Lung (tissue), 12 donors: ENCODE results near the gene C21orf58. TPM values are rescaled to one million over a fixed set of nuclear protein-coding genes. Genes with fewer than 3 reads are reported as not detected.

Source experiments
- ATAC-seq: fragments of 200-7000 bp; cut with Tn5 transposase; one replicate; pipeline ENCODE4 v1.9.1; 2020; ENCODE audit warnings: moderate number of reproducible peaks; ENCODE audit not compliant: insufficient read depth, low FRiP score
- DNase-seq, 3 donors: peaks; one replicate each; pipeline ENCODE4 v3.0.0-alpha.2; 2013 to 2017
- H3K27ac ChIP-seq, 2 donors: one replicate each; pipeline ENCODE4 v1.5.1; 2013; ENCODE audit warnings: mild to moderate bottlenecking in 2 of 2, moderate library complexity in 2 of 2, control low read depth in 1 of 2, inconsistent platforms in 1 of 2, low read depth in 1 of 2, low read length in 1 of 2
- H3K27me3 ChIP-seq, 3 donors: one replicate each; pipeline ENCODE4 v1.5.1; 2013; ENCODE audit warnings: low read length in 2 of 3; ENCODE audit not compliant: control insufficient read depth in 3 of 3, insufficient read depth in 3 of 3
- H3K36me3 ChIP-seq, 4 donors: one replicate each; pipeline ENCODE4 v1.5.1; 2013; ENCODE audit warnings: low read length in 4 of 4, mild to moderate bottlenecking in 1 of 4, moderate library complexity in 1 of 4; ENCODE audit not compliant: control insufficient read depth in 4 of 4, insufficient read depth in 4 of 4
- H3K4me1 ChIP-seq, 5 donors: one replicate each; pipeline ENCODE4 v1.5.1; 2013; ENCODE audit warnings: low read length in 5 of 5, mild to moderate bottlenecking in 2 of 5, moderate library complexity in 1 of 5; ENCODE audit not compliant: control insufficient read depth in 5 of 5, insufficient read depth in 5 of 5
- H3K4me3 ChIP-seq: one replicate; pipeline ENCODE4 v1.5.1; 2013; ENCODE audit warnings: mild to moderate bottlenecking, control low read depth, moderate library complexity
- H3K9ac ChIP-seq, 2 donors: one replicate each; pipeline ENCODE4 v1.5.1; 2013; ENCODE audit warnings: low read length in 2 of 2, control low read depth in 1 of 2; ENCODE audit not compliant: insufficient read depth in 1 of 2
- H3K9me3 ChIP-seq, 4 donors: one replicate each; pipeline ENCODE4 v1.5.1; 2013; ENCODE audit warnings: low read length in 3 of 4, mild to moderate bottlenecking in 1 of 4, moderate library complexity in 1 of 4; ENCODE audit not compliant: control insufficient read depth in 4 of 4, insufficient read depth in 3 of 4
- CTCF ChIP-seq: IDR thresholded peaks from 2 replicates; pipeline ENCODE4 v1.5.1; 2012; ENCODE audit warnings: mild to moderate bottlenecking; ENCODE audit errors: control extremely low read depth, extremely low read depth
- WGBS, 2 donors: extraction: QIAGEN DNeasy Blood & Tissue Kit; methylation state at CpG; one replicate each; pipeline ENCODE4 v1.1.7; 2013; 5-methylcytosine and 5-hydroxymethylcytosine counted together
- polyA plus RNA-seq, 2 donors: library from polyadenylated mRNA; stranded (reverse); fragments of 200-250 nt; gene quantifications; one replicate each; pipeline ENCODE4 v1.2.1, GENCODE V29; 2013
- total RNA-seq, 2 donors: library from RNA; depleted of rRNA in 1 of 2; stranded (reverse); fragments of >200 nt in 1 of 2; gene quantifications; one replicate each; pipeline ENCODE4 v1.2.1, GENCODE V29; 2014 to 2021
- donor health status: control.
- donor health status: control.
- donor health status: Bipolar disorder and iron deficiency.
- donor health status: healthy.
- donor health status: DM: yes; HTN: yes; CAD: no.

The C21orf58 gene
- total and polyA plus RNA-seq, 4 donors = 4.8 to 20.8 (median 8.9) TPM

GRCh38 chr21:46307625-46308024 is 16.0 kb downstream of the C21orf58 start:
- ATAC-seq (no peak), DNase-seq (no peak)
- 79 to 85% methylated on average over 2 of the region's 2 CpGs for WGBS, 2 donors
- Histone ChIP-seq H3K9ac (no peak overlapping the region), H3K9me3 (peaks cover 0 to 2% (median 0%) of the 10 kb centered on the region in 4 donors), H3K27me3 (no peaks in the 10 kb centered on the region), H3K4me3 (no peak overlapping the region), H3K4me1 (no peaks in the 10 kb centered on the region), H3K27ac (no peak overlapping the region), H3K36me3 (peaks cover 0 to 16% (median 8%) of the 10 kb centered on the region in 4 donors)
- no peak for TF ChIP-seq CTCF

GRCh38 chr21:46304955-46305354 is 18.7 kb downstream of the C21orf58 start:
- Histone ChIP-seq H3K9ac (no peak overlapping the region), H3K4me1 (no peaks in the 10 kb centered on the region), H3K36me3 (peaks cover 0 to 21% (median 13%) of the 10 kb centered on the region in 4 donors), H3K9me3 (peaks cover 0 to 2% (median 0%) of the 10 kb centered on the region in 4 donors), H3K4me3 (no peak overlapping the region), H3K27me3 (no peaks in the 10 kb centered on the region), H3K27ac (no peak overlapping the region)
- no peak for DNase-seq
- no peak for TF ChIP-seq CTCF
- 95 to 96% methylated on average over 11 of the region's 11 CpGs for WGBS, 2 donors
- ATAC-seq = no peak

GRCh38 chr21:46304437-46304836 is 19.2 kb downstream of the C21orf58 start:
- Histone ChIP-seq H3K36me3 (peaks cover 0 to 26% (median 13%) of the 10 kb centered on the region in 4 donors), H3K9ac (no peak overlapping the region), H3K9me3 (peaks cover 0 to 2% (median 0%) of the 10 kb centered on the region in 4 donors), H3K4me1 (no peaks in the 10 kb centered on the region), H3K27ac (no peak overlapping the region), H3K4me3 (no peak overlapping the region), H3K27me3 (no peaks in the 10 kb centered on the region)
- ATAC-seq (no peak), DNase-seq (no peak)
- TF ChIP-seq CTCF = no peak
- WGBS, 2 donors = 86 to 99% methylated on average over 5 of the region's 5 CpGs

GRCh38 chr21:46301759-46302158 is 21.9 kb downstream of the C21orf58 start:
- ATAC-seq (no peak), DNase-seq (no peak)
- Histone ChIP-seq H3K27ac (no peak overlapping the region), H3K4me3 (no peak overlapping the region), H3K27me3 (no peaks in the 10 kb centered on the region), H3K9me3 (no peaks in the 10 kb centered on the region), H3K9ac (no peak overlapping the region), H3K36me3 (peaks cover 0 to 23% (median 9%) of the 10 kb centered on the region in 4 donors), H3K4me1 (peaks cover 0 to 10% (median 0%) of the 10 kb centered on the region in 5 donors)
- no peak for TF ChIP-seq CTCF
- WGBS, 2 donors = 96% methylated on average over 14 of the region's 14 CpGs
